HG03025 (cell line): ENCODE results near the gene TJAP1.

Experiments used
- ATAC-seq: cut with Tn5 transposase; IDR thresholded peaks from one replicate; pipeline ENCODE4 v1.9.1; 2021; ENCODE audit warnings: mild to moderate bottlenecking, moderate library complexity; ENCODE audit not compliant: unreplicated experiment, low FRiP score

The TJAP1 gene, protein sequence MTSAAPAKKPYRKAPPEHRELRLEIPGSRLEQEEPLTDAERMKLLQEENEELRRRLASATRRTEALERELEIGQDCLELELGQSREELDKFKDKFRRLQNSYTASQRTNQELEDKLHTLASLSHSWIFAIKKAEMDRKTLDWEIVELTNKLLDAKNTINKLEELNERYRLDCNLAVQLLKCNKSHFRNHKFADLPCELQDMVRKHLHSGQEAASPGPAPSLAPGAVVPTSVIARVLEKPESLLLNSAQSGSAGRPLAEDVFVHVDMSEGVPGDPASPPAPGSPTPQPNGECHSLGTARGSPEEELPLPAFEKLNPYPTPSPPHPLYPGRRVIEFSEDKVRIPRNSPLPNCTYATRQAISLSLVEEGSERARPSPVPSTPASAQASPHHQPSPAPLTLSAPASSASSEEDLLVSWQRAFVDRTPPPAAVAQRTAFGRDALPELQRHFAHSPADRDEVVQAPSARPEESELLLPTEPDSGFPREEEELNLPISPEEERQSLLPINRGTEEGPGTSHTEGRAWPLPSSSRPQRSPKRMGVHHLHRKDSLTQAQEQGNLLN

GRCh38 chr6:43477235-43478007 lies at the start of gene TJAP1:
Gene TJAP1 (plus strand): TSS chr6:43477570. CDS start chr6:43499002, 21,432 bp downstream.
- ATAC-seq, result no peak

DNA sequence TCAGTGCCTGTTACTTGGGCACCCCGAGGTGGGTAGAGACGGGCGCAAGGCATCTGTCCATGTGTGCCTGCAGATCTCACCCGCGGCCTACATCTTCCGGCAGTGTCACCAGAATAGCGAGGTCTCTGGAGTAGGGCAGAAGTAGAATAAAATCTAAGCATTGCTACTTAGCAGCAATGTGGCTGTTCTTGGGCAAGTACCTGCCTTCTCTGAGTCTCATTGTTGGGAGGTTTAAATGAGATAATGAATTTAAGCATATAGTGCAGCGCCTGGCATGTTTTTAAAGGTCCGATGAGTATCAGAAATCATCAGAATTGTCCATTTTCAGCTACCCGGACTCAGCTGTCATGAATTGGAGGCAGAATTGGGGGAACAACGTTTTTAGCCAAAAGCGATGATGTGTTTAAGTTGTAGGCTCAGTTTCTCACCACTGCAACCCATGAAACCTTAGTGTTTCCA lies 49.2 kb upstream of the TJAP1 start:
- ATAC-seq, result peak; percentile 38

DNA sequence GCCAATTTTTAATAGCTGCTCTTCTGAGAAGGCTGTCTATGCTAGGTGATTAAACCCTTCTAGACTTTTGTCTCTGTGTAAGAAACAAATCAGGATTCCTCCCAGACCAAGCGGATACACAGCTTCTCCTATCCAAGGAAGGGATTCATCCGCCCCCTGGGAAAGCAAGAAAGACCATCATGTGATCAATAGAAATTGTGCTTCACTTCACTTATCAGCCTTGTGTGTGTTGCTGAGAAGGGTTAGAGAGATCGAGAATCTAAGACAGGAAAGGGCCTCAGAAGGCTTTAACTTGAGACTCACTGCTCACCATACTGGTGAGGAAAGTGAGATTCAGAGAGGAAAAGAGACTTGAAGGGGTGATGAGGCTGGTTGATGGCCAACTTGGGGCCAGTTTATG lies 48.5 kb upstream of the TJAP1 start:
- no peak for ATAC-seq

DNA sequence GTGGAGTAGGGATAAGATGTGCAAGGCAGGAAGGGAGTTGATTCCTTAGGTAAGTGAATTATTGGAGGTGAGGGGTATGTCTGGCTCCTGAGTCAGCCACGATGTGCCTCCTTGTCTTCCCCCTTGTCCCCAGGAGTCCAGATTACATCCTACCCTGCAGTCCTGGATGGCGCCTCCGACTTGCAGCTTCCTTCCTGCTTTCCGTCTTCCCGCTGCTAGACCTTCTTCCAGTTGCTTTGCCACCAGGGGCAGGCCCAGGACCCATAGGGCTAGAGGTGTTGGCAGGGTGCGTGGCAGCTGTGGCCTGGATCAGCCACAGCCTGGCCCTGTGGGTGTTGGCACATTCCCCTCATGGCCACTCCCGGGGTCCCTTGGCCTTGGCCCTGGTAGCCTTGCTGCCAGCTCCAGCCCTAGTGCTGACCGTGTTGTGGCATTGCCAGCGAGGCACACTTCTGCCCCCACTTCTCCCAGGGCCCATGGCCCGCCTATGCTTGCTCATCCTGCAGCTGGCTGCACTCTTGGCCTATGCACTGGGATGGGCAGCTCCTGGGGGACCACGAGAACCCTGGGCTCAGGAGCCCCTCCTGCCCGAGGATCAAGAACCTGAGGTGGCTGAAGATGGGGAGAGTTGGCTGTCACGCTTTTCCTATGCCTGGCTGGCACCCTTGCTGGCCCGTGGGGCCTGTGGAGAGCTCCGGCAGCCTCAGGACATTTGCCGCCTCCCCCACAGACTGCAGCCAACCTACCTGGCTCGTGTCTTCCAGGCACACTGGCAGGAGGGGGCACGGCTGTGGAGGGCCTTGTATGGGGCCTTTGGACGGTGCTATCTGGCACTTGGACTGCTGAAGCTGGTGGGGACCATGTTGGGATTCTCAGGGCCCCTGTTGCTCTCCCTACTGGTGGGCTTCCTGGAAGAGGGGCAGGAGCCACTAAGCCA lies 45.1 kb upstream of the TJAP1 start:
- ATAC-seq, result no peak

GRCh38 chr6:43433148-43433547 lies 44.2 kb upstream of the TJAP1 start:
- no peak for ATAC-seq

GRCh38 chr6:43434001-43434840 lies 43.1 kb upstream of the TJAP1 start:
- no peak for ATAC-seq

DNA sequence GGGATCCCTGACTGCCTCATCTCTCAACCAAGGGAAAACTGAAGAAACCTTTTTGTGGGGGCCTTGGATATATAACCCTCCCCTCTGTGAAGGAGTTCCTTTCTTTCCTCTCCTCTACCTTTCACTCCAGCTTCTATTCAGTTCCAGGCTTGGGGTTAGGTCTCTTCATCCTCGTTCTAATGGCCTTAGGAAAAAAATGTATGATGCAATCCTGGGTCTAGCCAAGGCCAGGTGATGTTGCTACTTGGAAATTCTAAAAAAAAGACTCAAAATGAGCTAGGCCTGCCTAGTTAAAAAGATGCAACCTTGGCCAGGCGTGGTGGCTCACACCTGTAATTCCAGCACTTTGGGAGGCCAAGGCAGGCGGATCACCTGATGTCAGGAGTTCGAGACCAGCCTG lies 42.4 kb upstream of the TJAP1 start:
- ATAC-seq, result no peak

DNA sequence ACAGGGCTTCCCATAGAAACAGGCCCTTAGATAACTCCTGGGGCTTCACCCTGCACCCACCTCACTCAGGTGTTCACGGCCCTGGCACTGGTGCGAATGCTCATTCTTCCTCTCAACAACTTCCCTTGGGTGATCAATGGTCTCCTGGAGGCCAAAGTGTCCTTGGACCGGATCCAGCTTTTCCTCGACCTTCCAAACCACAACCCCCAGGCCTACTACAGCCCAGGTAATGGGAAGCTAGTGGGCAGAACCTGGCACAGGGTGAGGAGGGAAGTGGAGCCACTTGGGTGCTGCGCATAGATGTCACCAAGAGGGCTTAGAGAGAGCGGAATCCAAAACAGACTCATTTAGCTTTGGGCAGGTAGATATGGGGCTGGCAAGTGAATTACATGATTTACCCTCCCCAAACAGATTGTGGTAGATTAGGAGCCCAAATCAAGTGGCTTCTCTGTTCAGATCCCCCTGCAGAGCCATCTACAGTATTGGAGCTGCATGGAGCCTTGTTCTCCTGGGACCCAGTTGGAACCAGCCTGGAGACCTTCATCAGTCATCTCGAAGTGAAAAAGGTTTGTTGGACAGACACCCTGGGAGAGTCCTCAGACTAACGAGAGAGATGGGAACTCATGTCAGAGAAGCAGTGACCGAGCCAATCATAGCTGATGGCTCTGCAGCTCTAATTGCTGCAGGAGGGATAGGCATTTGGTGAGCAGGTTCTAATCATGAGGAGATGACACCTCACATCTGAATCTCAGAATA lies 41.5 kb upstream of the TJAP1 start:
- no peak for ATAC-seq

DNA sequence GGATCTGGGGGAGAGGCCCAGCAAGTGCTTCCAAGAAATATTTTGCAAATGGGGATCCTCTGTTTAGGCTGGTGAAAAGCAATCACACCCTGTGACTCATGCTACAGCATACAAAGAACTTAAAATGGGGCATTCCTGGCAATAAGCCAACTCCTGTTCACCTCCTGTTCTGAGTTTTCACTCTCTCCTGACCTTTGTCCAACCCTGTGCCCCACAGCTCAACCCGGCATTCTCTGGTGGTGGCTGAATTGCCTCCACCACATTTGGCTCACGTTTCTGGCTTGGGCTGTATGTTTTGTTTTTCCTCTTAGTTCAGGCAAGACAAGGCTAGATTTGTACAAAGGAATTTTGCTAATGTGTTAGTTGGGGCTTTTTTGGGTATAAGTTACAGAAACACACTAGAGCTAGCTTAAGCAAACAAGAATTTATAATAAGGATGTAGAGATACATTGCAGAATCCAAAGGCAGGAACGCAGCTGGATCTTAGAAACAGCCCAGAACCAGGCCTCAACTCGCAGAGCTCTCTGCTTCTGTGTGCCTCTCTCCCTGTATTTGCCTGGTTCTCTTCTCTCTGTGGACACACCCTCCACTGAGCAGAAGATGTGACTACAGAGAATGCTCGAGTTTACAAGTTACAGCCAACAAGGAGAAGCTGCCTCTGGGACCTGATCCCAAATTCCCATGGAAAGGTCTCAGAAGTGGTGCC lies 40.6 kb upstream of the TJAP1 start:
- no peak for ATAC-seq

- ATAC-seq, result no peak
Measured at GRCh38 chr6:43437700-43438099, 39.7 kb upstream of the TJAP1 start.

- no peak for ATAC-seq
Measured at GRCh38 chr6:43442935-43443334, 34.4 kb upstream of the TJAP1 start.

DNA sequence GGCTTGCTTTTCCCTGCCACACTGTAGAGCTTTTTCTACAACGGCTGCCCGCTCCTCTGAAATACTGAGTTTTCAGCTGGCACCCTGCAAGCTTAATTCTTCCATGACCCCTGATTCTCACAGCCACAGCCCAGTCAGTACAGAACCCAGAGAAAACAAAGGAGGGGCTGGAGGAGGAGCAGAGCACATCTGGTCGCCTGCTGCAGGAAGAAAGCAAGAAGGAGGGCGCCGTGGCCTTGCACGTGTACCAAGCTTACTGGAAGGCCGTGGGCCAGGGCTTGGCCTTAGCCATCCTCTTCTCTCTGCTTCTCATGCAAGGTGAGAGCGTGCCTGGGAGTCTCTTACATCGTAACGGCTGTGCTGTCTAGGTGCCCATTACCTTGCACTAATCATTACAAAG lies 33.3 kb upstream of the TJAP1 start:
- ATAC-seq, result no peak

DNA sequence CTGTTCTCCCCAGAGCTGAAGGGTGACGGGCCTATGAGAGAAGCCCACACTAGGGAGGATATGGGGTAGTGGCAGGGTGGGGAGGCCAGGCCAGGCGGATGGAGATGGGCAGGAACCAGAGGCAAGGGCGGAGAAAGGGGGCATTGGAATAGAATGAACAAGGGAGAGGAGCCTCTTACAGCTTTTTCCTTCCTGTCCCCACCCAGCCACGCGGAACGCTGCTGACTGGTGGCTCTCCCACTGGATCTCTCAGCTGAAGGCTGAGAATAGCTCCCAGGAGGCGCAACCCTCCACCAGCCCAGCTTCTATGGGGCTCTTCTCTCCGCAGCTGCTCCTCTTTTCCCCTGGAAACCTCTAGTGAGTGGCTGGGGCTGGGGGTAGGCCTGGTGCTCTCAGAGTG lies 32.8 kb upstream of the TJAP1 start:
- ATAC-seq, result no peak

DNA sequence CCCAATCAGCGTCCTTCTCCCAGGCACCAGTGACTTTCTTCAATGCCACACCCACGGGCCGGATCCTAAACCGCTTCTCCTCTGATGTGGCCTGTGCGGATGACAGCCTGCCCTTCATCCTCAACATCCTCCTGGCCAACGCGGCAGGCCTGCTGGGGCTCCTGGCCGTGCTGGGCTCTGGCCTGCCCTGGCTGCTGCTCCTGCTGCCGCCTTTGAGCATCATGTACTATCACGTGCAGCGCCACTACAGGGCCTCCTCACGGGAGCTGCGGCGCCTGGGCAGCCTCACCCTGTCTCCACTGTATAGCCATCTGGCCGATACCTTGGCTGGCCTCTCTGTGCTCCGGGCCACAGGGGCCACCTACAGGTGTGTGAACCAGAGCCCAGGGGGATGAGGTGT lies 31.8 kb upstream of the TJAP1 start:
- no peak for ATAC-seq

GRCh38 chr6:43447604-43448003 lies 29.8 kb upstream of the TJAP1 start:
- no peak for ATAC-seq

DNA sequence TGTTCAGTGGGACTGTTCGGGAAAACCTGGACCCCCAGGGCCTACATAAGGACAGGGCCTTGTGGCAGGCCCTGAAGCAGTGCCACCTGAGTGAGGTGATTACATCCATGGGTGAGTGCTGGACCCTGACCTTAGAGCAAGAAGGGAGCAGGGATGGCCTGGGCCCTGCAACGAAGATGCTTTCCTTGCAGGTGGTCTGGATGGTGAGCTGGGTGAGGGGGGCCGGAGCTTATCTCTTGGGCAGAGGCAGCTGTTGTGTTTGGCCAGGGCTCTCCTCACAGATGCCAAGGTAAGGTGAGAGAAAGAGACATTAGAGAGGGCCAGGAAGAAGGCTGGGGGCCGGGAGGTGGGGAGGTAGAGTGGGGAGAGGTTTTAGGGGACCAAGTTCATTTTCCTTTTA lies 28.5 kb upstream of the TJAP1 start:
- no peak for ATAC-seq

DNA sequence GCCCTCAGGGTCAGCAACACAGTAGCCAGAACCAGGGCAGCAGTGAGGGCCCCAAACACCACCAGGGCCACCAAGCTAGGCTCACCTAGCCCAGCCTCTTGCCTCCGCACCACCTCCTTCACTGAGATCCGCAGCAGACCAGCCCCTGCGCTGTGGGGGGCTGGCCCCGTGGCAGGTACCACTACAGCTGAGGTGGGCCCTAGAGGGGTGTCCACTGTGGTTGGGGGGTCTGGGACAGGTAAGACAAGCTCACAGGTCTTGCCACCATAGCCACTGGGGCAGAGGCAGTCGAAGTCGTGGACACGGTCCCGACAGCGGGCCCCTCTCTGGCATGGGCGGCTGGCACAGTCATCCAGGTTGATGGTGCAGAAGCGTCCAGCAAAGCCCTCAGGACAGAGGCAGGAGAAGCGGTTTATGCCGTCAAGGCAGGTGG lies 26.7 kb upstream of the TJAP1 start:
- ATAC-seq, result no peak

GRCh38 chr6:43451348-43451747 lies 26.0 kb upstream of the TJAP1 start:
- no peak for ATAC-seq
